HS-5 (cell line): ENCODE data around the gene PDZRN3.

Source experiments
- DNase-seq: peaks from one replicate; pipeline ENCODE4 v3.0.0-alpha.2; 2012; ENCODE audit warnings: low read depth

PDZRN3 gene

DNA sequence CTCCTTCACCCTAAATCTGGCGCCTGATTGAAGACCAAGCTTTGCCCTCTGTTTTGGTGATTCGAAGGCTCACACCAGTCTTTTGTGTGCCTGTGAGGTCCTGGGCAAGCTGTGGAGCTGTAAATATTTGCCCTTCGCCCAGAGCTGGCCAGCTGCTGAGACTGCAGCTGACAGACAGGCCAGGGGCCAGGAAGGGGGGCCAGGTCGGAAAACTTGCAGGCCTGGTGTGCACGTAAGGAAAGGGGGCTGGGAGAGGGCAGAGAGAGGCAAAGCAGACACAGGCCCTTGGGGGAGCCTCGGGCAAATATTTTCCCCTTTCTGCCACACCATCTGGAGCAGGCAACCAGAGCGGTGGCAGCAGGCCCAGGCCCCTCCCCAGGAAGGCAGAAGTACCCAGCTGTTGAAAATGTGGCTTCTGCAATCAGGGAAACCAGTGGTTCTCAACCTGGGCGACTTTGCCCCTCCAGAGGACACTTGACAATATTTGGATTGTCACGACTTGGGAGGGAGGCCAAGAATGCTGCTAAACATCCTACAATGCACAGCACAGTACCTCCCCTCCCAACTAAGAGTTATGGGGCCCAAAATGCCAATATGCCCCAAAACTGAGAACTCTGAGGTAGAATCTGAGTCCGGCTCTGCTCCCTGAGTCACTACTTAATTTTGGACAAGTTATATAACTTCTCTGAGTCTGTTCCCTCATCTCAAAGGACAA, 2.5 kb downstream of the PDZRN3 start:
- DNase-seq: no peak

DNA sequence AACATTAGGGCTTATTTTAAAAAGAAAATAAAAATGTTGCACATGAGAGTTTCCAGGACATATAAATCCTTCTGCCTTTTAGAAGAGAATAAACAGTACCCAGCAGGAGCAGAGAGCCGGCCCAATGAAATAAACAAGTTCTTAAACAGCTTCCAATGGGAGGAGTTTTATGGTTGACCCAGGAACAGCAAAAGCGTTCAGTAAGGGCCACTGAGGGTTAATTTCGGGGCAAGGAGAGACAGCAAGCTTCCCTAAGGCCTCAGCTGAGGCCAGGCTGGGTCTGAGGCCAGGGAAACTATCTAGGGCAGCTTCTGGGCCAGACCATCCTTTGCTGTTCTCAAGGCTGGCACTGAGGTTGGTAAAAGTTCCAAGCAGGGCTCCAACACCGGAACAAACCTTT, 3.4 kb downstream of the PDZRN3 start:
- DNase-seq: no peak

DNA sequence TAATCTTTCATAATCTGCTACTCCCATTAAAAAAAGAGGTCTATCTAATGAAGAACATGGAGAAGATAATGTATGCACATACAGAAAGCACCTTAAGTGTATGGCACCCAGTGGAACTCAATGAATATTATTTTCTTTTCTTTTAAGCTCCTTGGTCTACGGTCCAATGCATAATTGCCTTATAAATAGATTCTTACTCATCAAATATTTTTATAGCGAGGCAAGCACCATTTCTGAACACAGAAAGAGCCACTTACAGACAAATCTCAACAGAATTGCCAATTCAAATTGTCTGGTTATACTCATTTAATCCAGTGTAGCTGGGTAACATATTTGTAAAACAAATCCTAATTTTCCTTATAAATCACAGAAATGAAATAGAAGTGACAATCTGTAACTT, 6.3 kb downstream of the PDZRN3 start:
- DNase-seq: no peak

DNA sequence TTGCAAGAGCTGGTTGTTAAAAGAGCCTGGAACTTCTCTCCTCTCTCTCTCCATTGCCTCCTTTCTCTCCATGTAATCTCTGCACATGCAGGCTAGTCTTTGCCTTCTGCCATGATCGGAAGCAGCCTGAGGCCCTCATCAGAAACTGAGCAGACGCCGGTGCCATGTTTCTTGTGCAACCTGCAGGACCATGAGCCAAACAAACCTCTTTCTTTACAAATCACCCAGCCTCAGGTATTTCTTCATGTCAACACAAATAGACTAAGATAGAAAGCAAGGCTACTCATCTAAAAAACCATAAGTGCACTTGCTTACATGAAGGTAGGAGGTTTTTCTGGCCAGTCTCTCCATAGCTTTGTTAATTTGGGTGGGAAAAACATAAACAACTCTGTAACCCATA, 8.7 kb downstream of the PDZRN3 start:
- DNase-seq: no peak

DNA sequence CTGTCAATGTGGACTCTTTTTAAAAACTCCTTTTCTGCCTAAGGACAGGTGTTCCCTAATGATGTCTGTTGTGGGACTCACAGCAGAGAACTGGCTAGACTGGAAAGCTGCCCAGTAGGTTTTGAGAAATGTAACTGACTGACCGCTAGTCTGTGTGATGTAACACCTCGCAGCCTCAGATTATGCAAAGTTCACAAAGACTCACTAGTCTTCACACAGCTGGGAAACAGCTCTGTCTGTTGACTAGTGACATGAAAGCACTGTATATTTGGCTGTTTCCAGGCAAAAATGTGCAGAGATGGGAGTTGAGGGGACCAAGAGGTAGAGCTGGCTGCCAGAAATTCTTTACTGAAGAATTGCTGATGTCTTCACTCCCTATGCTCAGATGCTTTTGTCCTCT, 10.3 kb downstream of the PDZRN3 start:
- DNase-seq: peak; percentile 31

DNA sequence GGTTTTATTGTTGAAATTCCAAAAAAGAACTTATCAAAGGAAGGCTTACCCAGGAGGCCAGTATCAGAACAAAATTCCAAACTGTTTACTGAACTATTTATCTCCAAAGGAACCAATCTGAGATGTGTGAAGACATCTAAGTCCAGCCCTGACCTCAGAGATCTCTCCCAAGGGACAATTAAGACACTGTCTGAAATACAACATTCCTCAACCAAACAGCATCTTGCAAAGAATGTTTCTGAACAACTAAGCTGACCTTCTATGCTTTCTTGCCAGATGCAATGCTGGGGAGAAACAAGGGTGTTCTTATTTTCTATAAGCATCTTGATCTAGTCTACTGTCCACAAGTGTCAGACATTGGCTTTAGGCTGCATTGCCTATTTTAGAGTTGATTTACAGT, 13.6 kb downstream of the PDZRN3 start:
- DNase-seq: no peak

DNA sequence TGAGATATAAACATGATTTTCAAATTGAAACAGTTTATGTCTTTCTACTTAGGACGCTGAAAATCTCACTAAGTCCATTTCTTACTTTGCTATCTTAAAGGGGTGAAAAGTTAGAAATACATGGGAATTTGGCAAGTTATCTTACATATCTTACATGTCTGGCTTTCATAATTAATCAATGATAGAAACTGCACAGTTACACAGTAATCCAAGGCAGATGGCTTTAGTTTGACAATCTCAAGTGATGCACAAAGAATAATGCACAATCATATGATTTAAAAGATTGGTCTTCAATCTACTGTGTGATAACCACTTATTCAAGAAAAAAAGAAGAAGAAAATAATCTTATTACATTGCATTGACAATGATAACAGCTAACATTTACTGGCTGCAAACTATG, 14.2 kb downstream of the PDZRN3 start:
- no peak for DNase-seq

DNA sequence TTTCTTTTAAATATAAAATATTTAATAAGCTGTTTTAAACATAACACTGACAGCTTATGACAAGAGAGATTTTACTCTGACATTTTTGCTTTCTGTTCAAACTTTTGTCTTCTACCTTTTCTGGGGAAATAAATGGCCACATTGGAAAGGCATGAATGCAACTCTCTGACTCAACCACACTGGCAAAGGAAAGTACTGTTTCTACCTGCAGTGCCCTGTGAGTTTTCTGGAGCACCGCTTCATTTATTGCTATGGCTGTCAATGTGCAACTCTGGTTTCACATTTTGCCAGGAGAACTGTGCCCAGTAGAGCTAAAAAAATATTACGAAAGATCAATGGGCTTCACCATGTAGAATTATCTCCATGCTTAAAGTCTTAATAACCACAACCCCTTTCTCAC, 15.1 kb downstream of the PDZRN3 start:
- DNase-seq: no peak

DNA sequence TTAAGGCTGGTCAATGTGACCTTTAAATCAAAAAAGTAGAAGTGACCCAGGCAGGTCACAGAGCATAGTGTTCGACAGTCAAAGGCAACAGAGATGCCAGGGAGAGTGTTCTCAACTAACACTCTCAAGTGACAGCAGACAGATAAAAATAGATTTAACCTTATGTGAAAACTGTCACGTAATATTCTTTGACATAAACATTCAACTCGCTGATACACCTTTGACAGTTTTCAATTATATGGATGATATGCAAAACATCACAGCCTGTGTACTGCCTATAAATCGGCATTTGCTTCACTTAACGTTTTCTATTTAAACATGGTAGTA, 15.5 kb downstream of the PDZRN3 start:
- DNase-seq: no peak

DNA sequence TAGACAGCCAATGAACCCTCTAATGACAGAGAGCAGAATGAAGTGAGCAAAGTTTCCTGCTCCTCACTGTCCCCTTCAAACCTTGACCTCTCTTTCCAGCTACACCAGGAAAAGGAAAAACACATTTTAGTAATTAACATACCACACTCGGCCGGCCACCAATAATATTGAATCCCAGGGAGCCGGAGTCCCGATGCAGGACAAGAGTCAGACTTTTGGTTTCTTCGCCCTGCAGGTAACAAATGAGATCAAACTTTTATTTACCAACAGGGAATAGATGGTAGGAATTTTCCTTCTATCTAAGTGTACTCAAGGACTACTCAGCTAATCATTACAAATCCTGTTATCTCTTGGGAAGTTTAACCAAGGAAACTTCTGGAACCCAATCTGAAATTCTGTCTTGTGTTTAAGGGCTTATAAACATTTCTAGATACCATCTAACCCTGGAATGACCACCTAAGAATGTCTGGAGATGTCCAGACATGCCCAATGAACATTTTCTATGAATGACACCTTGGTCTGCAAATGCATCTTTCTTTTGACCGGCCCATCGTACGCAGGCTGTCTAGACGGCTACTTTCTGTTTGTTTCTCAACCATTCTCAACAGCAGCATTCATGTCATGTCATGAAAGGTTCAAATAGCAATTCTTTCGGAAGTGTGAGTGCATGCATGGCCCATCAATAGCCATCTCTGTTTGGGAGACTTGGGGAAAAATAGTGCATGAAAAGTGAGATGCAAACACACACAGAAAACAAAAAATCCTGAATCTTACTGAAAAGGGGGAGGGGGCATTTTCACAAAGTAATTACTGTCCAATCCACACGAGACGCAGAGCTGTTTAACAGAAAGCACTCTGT, 16.1 kb downstream of the PDZRN3 start:
- DNase-seq: no peak

DNA sequence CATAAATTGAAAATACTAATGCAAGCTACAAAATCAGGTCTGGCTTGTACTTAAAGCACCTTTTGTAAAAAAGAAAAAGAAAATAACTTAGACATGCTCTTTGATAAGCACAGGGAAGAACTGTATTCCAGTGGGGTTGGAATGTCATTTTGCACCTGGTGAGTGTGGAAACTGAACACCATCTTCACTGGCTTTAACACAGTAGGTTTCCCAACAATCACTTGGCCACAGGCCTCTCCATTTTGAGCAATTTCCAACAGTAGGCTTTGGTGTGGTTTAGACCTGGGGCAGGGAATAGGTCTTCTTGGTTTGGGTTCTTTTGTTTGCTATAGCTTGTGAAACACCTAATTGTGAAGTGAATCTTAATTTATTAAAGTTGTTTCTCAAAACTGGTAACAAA, 18.9 kb downstream of the PDZRN3 start:
- DNase-seq: no peak

DNA sequence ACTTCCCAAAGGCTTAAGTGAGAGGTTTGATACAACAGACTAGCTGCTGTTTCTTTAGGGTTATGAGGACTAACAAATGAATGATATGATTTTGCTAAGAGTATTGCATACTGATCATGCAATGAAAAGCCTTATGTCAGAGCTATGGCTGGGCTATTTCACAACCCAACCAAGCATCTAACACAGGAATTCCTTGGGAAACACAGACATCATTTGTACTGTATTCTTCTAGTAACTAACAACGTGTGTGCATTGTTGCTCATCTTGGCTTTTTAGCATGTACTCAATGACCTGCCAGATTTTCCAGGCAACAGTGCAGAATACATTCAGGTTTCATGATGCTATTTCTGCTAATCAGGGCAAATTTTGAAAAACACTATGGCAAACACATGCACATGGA, 19.3 kb downstream of the PDZRN3 start:
- no peak for DNase-seq

DNA sequence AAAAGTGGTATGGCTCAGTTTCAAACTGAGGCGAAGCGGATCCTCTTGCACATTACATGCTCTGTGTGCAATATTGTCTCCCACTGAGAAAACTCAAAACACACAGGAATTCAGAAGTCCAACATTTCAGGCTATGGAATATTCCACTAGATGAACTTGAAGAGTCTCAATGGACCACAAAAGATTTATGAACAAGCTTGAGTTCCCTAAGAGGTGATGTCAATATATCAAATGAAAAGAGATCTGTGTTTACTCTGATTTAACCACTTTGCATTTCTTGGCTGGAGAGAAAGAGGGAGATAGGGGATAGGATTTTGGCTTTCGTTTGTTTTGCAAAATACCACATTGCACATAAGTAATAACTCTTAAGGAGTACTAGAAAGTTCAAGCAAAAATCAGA, 20.3 kb downstream of the PDZRN3 start:
- DNase-seq: no peak

DNA sequence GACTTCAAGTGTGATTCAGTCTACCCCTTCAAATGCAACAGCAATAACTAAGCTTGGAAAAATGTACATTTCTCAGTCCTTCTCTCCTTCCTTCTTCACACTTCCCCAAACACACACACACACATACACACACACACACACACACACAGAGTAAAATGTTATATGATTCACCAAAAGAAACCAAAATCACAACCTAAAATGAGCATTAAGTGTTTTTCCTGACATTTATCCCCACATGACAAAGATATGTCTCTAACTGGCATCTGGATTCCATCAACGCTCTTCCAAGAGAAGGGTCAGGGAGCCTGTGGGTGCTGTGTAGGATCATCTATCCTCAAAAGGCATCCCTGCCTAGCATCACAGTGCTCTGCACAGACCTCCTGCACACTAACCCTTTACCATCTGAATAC, 21.0 kb downstream of the PDZRN3 start:
- DNase-seq: peak; percentile 48

DNA sequence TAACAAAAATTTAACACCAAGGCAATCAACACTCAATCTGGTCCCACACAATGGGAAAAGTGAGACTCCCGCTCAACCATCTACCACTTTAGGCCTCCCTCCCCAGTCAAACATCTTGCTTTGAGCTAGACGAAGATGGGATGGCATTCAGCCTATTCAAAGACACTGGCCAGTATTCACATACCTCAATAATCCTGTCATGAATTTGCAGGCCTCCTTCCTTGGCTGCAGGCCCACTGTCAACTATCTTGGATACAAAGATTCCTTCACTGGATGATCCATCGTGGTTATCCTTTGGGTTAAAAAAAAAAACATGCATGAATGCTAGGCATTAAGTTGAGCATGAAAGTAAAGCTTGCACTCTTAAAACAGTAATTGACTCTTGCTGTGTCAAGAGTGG, 22.6 kb downstream of the PDZRN3 start:
- peak; percentile 78 for DNase-seq

DNA sequence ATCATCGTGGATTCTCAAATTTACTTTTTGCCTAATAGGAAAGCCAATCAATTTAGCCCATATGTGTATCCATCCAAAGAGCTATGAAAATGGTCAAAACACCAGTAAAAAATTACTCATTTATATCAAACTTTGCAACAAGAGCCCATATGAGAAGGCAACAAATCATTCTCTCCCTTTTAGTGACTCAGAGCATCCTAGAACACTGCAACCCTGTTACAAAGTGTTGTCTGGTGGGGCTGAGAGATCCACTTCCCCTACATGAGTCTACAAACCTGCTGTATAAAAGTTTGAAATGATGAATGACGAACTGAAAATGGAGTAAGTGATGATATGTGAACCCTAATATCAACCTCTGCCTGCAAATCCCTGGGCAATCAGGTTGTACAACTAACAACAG, 23.3 kb downstream of the PDZRN3 start:
- no peak for DNase-seq

DNA sequence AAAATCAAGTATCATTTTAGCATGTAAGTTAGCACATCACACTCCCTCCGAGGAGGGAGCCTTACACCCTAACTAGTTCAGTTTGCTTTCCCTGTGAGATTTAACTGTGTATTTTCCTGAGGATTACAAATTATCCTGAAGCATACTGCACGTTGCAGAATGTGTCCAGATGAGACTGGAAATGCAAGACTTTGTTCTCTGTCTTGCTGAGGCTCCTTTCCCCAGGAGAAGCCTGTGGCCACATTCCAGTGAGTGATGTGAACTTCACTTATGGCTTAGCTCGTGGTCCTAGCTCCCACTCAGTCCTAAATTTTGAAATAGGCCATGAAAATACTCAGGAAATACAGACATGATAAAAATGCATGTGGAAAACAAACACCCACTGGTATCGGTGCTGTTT, 23.7 kb downstream of the PDZRN3 start:
- DNase-seq: no peak

DNA sequence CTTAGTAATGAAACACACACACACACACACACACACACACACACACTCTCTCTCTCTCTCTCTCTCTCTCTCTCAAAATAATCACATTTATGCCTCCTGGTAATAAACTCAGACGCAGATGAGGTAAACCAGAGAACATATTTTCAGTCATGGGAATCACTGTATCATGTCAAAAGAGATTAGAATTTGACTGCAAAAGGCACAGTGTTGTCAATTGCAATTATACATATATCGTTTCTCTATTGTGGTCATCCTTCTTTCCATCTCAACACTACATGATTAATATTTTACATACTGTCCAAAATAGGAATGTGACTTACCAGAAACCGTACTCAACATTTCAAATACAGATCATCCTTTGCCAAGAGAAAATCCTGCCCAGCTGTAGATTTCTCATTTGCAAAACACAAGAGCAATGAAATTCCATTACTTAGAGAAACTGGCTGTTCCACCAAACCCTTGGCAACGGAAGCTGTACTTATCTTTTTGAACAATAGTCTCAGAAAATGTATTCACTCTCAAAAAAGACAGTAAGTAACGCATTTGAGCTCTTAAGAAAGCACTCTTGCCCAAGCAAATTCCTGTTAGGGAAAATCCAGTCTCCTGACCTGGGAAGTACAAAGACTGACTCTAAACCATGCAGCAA, 24.3 kb downstream of the PDZRN3 start:
- DNase-seq: no peak

DNA sequence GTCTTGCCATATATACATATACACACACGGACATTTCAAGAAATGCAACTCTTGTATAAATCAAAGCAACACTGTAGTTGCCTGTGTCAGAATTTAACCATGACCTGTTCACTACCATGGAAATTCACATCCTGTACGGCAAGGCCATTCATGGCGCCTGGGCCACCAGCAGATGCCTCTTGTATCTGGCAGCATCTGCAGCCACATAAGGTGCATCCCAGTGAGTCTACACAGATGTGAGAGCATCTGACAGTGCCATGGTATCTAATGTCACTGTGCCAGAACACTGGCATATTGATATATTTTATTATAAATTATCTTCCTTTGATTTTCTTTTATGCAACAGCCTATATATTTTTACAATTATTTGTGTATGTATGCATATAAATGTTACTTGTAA, 25.1 kb downstream of the PDZRN3 start:
- no peak for DNase-seq

DNA sequence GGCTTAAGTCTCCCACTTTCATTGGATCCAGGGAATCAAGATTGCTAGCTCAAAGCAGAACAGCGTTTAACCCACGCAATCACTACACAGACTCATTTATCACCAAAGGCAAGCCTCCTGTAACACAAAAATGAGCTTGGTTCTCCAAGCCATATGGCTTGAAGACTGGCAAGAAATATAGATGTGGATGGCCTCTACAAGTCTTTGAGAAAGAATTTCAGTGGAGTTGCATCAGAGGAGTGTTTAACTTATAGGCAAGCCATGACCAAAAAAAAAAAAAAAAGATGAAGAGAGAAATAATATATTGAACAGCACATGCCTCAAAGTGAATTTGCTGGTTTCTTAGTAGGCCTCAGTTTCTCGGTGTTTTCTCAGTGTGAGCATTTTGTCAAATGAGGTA, 27.3 kb downstream of the PDZRN3 start:
- no peak for DNase-seq

DNA sequence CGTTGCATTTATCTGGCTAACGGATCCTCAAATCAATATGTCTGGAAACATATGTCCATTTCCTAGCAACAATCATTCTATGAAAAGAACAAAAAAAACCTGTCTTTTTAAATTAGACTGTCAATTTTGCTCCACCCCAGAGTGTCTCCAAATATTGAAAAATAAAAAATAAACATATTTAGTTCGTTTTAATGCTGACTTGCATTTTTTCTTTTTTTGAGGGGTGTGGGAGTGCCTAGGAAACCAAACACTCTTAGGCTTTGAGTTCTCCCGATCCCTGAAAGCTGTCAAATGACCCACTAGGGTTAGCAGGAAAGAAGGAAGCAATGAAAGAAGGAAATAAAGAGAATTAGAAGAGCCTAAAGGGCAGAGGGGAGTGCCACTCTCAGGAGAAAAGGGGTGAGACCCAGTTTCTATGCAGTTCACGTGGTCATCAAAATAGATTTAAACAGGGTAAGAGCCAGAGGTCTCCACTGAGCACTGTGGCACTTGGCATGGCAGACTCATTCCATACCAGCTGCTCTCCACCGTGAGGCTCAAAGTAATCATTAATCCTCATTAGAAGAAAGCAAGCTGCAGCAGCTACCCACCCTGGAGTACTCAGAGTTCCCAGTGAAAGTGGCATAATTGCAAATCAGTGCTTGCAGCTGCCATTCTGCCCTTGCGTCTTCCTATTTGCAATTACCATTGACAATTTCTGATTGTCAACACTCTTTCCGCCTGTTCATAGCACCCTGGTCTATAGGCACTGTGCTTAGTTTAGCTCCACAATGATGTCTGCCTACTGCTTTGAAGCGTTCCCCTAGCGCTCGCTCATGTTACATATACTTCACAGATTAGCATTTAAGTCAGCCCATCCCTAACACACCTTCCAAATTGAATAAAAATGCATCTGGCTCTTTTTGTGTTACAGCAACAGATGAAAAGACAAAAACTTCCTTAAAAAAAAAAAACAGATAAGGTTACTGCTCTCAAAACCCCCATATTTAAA, 32.3 kb downstream of the PDZRN3 start:
- no peak for DNase-seq

DNA sequence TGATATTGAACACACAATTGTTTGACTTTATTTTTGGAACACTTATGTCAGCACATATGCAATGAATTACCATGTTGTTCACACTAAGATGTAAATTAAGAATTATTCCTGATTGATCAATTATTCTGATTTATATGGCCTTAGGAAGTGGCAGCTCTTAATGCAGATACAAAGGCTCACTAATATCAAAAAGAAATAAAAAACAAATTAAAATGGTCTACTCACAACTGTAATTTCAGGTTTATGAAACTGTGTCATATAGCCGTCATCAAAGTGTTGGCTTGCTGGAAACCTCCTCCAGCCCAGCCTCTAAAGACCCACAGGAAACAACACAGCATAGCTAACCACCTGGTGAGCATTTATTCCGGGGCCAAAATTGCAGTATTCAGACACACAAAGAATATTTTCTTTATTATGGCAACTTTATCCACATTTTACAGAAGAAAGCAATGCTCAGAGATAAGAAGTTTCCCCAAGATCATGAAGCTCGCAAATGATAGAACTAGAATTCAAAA, 33.4 kb downstream of the PDZRN3 start:
- no peak for DNase-seq
